B cell (primary cell): ENCODE results near the gene PARP16. TPM values are rescaled to one million over a fixed set of nuclear protein-coding genes. Genes with fewer than 3 reads are reported as not detected.

Experiments
- ATAC-seq: fragments of 200-7000 bp; cut with Tn5 transposase; one replicate; pipeline ENCODE4 v1.10.0; 2021; ENCODE audit warnings: low read depth, mild to moderate bottlenecking, moderate number of reproducible peaks, moderate library complexity
- CTCF ChIA-PET: fragments of 350-600 bp; sonication (Branson Sonifier 250); formaldehyde crosslinking; loops from one replicate; lab custom pipeline; 2021; ENCODE audit warnings: antibody characterized with exemption, inconsistent platforms; lab: Charles Lee
- POLR2A ChIA-PET: fragments of 350-600 bp; sonication (Branson Sonifier 250); formaldehyde crosslinking; loops from one replicate; lab custom pipeline; 2021; ENCODE audit warnings: antibody characterized with exemption; lab: Charles Lee
- DNase-seq: peaks from one replicate; pipeline ENCODE4 v3.0.0; 2013
- H2AFZ ChIP-seq: 2 replicates; pipeline ENCODE4 v1.6.1; 2012; ENCODE audit warnings: mild to moderate bottlenecking, low read depth, low read length; ENCODE audit not compliant: insufficient read depth, poor library complexity, severe bottlenecking
- H3K27ac ChIP-seq, 2 donors: 1 replicate in 1 of 2; 2 replicates in 1 of 2; pipeline ENCODE4 v1.5.1; 2012 to 2013; ENCODE audit warnings: low read length in 2 of 2, mild to moderate bottlenecking in 2 of 2, moderate library complexity in 1 of 2
- H3K27me3 ChIP-seq, 4 experiments: fragments of 200-600 bp in 1 of 4; sonication (generic) in 1 of 4; replicated peaks in 1 of 4; 1 replicate in 2 of 4; 2 replicates in 2 of 4; pipeline versions ENCODE4 v1.6.1 to v1.7.0; 2013 to 2016; ENCODE audit warnings: low read length in 3 of 4, mild to moderate bottlenecking in 2 of 4, mixed read lengths in 1 of 4, moderate library complexity in 1 of 4; ENCODE audit not compliant: insufficient read depth in 4 of 4, control insufficient read depth in 3 of 4; ENCODE audit errors: control extremely low read depth in 1 of 4
- H3K36me3 ChIP-seq, 2 experiments: replicated peaks in 1 of 2; 1 replicate in 1 of 2; 2 replicates in 1 of 2; pipeline versions ENCODE4 v1.6.1 to v1.7.1; 2013; ENCODE audit warnings: low read length in 1 of 2; ENCODE audit not compliant: insufficient read depth in 2 of 2, control insufficient read depth in 1 of 2; ENCODE audit errors: control extremely low read depth in 1 of 2, extremely low read depth in 1 of 2
- H3K4me1 ChIP-seq, 2 donors: fragments of 200-600 bp in 1 of 2; sonication (generic) in 1 of 2; 1 replicate in 1 of 2; 2 replicates in 1 of 2; pipeline versions ENCODE4 v1.5.1 to v1.6.1; 2013 to 2017; ENCODE audit warnings: low read length in 2 of 2; ENCODE audit not compliant: control insufficient read depth in 2 of 2, insufficient read depth in 2 of 2
- H3K4me2 ChIP-seq: replicated peaks from 2 replicates; pipeline ENCODE3; 2012; ENCODE audit warnings: mild to moderate bottlenecking, low read depth, low read length; ENCODE audit not compliant: poor library complexity, severe bottlenecking
- H3K4me3 ChIP-seq, 5 experiments: fragments of 200-600 bp in 1 of 5; sonication (generic) in 1 of 5; 1 replicate in 3 of 5; 2 replicates in 2 of 5; pipeline versions ENCODE4 v1.5.1 to v1.7.0; 2011 to 2016; ENCODE audit warnings: low read length in 4 of 5, mild to moderate bottlenecking in 4 of 5, low read depth in 2 of 5, control low read depth in 1 of 5, moderate library complexity in 1 of 5; ENCODE audit not compliant: insufficient read depth in 1 of 5; ENCODE audit errors: control extremely low read depth in 1 of 5, extremely low read depth in 1 of 5
- H3K79me2 ChIP-seq: fragments of 200-600 bp; sonication (generic); one replicate; pipeline ENCODE4 v1.6.0; 2016; ENCODE audit warnings: low read length; ENCODE audit not compliant: control insufficient read depth, insufficient read depth
- H3K9ac ChIP-seq: fragments of 200-600 bp; sonication (generic); 2 replicates; pipeline ENCODE4 v1.6.1; 2017; ENCODE audit warnings: mild to moderate bottlenecking, low read length, moderate library complexity
- H3K9me3 ChIP-seq, 3 donors: one replicate each; pipeline versions ENCODE4 v1.6.1 to v1.7.1; 2013; ENCODE audit warnings: low read length in 2 of 3; ENCODE audit not compliant: control insufficient read depth in 2 of 3, insufficient read depth in 1 of 3; ENCODE audit errors: control extremely low read depth in 1 of 3
- H4K20me1 ChIP-seq: 2 replicates; pipeline ENCODE4 v1.6.0; 2012; ENCODE audit warnings: mild to moderate bottlenecking, low read length; ENCODE audit not compliant: insufficient read depth, control insufficient read depth, poor library complexity, severe bottlenecking
- H3K27ac Mint-ChIP-seq: one replicate; pipeline ENCODE4 v1.8.0; 2021; ENCODE audit warnings: mixed read lengths
- H3K27me3 Mint-ChIP-seq: one replicate; pipeline ENCODE4 v1.8.0; 2021; ENCODE audit warnings: mixed read lengths
- H3K4me1 Mint-ChIP-seq: one replicate; pipeline ENCODE4 v1.8.0; 2021; ENCODE audit warnings: mixed read lengths
- H3K4me3 Mint-ChIP-seq: one replicate; pipeline ENCODE4 v1.8.0; 2021; ENCODE audit warnings: mixed read lengths
- H3K9me3 Mint-ChIP-seq: one replicate; pipeline ENCODE4 v1.8.0; 2022; ENCODE audit warnings: mixed read lengths; ENCODE audit not compliant: insufficient read depth
- CTCF ChIP-seq: fragments of 200-600 bp; IDR thresholded peaks from one replicate; pipeline ENCODE4 v1.8.0; 2022; ENCODE audit warnings: antibody characterized with exemption, mild to moderate bottlenecking
- EZH2 ChIP-seq: IDR thresholded peaks from 2 replicates; pipeline ENCODE4 v1.6.1; 2012; ENCODE audit warnings: borderline replicate concordance, low read depth, mild to moderate bottlenecking, moderate library complexity, low read length; ENCODE audit not compliant: insufficient read depth, poor library complexity, severe bottlenecking
- WGBS: methylation state at CpG from one replicate; pipeline ENCODE4 v1.1.5; 2013; ENCODE audit warnings: missing lambda C conversion rate; ENCODE audit not compliant: insufficient coverage; 5-methylcytosine and 5-hydroxymethylcytosine counted together
- intact Hi-C: fragments of 100-400 bp; cut with micrococcal nuclease; formaldehyde crosslinking; loops from one replicate; pipeline ENCODE4 v1.10.0; 2022
- polyA plus RNA-seq: library from polyadenylated mRNA; depleted of rRNA; stranded (reverse); fragments of >200 nt; gene quantifications from 2 replicates; pipeline ENCODE4 v1.2.3, GENCODE V29; 2012
- total RNA-seq, 2 donors: library from RNA; stranded (reverse); fragments of 120-200 nt in 1 of 2; gene quantifications; 1 replicate in 1 of 2; 2 replicates in 1 of 2; pipeline versions ENCODE4 v1.2.3 to v1.2.4, GENCODE V29; 2013 to 2022

The PARP16 gene
- total and polyA plus RNA-seq, 2 donors (not counting 1 experiment from before 2014, with no cell fraction given), result 18.2 to 19.1 TPM

- H3K4me3 ChIP-seq, result no peak overlapping the region
- H3K79me2 ChIP-seq, result no peaks in the 10 kb centered on the region
- peaks cover 0 to 9% (median 0%) of the 10 kb centered on the region in 3 donors for H3K9me3 ChIP-seq
- Mint-ChIP-seq H3K4me3 (no peak overlapping the region), H3K27me3 (peaks cover 15% of the 10 kb centered on the region), H3K9me3 (no peaks in the 10 kb centered on the region), H3K4me1 (peaks cover 5% of the 10 kb centered on the region), H3K27ac (no peak overlapping the region)
- ATAC-seq, result no peak
- intact Hi-C loops, result no loop called here
- H2AFZ ChIP-seq, result no peak overlapping the region
- no peaks in the 10 kb centered on the region for H4K20me1 ChIP-seq
- CTCF ChIA-PET, result interaction anchor here (1.4 kb wide), 1 partner anchor 10 kb away, joined by 3 read pairs; no protein-coding TSS in a partner anchor
- H3K36me3 ChIP-seq, result no peaks in the 10 kb centered on the region
- no peak for TF ChIP-seq CTCF
- H3K4me1 ChIP-seq, result peaks cover 0 to 8% of the 10 kb centered on the region in 2 donors
- H3K27me3 ChIP-seq, result peaks cover 0 to 12% (median 2%) of the 10 kb centered on the region in 4 experiments
- WGBS, result 95% methylated on average over 20 of the region's 22 CpGs
- DNase-seq, result no peak
- no peak overlapping the region for H3K27ac ChIP-seq
- no peak overlapping the region for H3K4me2 ChIP-seq
- no peak overlapping the region for H3K9ac ChIP-seq
- POLR2A ChIA-PET, result no interaction called here
Observed at GRCh38 chr15:65330934-65331645, 44.4 kb upstream of the PARP16 start.

DNA sequence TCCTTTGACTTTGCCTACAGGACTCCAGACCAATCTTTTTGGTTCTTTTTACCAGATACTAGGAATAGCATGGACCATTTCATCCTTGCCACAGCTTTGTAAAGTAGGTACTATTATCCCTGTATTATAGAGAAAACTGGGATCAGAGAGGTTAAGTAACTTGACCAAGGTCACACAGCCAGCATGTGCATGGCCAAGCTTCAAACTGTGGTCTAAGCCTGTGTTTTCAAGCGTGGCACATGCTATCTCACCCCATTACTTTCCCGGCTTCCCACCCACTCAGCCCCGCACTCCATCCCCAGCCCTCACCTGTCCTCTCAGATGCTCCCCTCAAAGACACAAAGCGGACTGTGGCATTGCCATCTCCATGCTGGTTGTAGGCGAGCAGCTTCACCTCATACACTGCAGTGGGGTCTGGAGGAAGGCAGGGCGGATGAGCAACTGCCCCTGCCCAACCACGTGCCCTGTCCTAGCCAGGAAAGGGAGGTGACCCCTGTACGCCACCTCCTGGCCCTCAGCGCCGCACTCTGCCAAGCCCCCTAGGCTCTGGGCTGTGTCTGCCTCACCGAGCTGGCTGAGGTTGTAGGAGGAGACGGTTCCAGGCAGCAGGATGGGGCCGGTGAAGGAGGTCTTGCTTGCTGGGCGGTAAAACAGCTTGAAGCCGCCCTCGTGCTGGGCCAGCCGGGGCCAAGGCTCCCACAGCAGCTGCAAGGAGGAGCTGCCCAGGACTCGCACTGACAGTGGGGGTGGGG, 43.5 kb upstream of the PARP16 start:
- intact Hi-C loops, result no loop called here
- WGBS, result 94% methylated on average over 16 of the region's 18 CpGs
- Mint-ChIP-seq H3K27ac (peak overlapping the region; percentile 17), H3K9me3 (no peaks in the 10 kb centered on the region), H3K4me3 (no peak overlapping the region), H3K27me3 (peaks cover 8% of the 10 kb centered on the region), H3K4me1 (peaks cover 5% of the 10 kb centered on the region)
- H3K4me3 ChIP-seq, result no peak overlapping the region
- H3K36me3 ChIP-seq, result no peaks in the 10 kb centered on the region
- ATAC-seq, result no peak
- H3K9me3 ChIP-seq, result peaks cover 0 to 9% (median 0%) of the 10 kb centered on the region in 3 donors
- peaks cover 0 to 8% of the 10 kb centered on the region in 2 donors for H3K4me1 ChIP-seq
- DNase-seq, result no peak
- no peak overlapping the region for H3K9ac ChIP-seq
- TF ChIP-seq CTCF (no peak), EZH2 (no peak)
- no peaks in the 10 kb centered on the region for H3K79me2 ChIP-seq
- H3K27ac ChIP-seq, result no peak overlapping the region
- peaks cover 0 to 12% (median 0%) of the 10 kb centered on the region in 4 experiments for H3K27me3 ChIP-seq
- no peak overlapping the region for H3K4me2 ChIP-seq
- ChIA-PET POLR2A (no interaction called here), CTCF (interaction anchor here (1.1 to 1.4 kb wide), 2 partner anchors 9 to 11 kb away, joined by 3 read pairs; no protein-coding TSS in a partner anchor)
- no peaks in the 10 kb centered on the region for H4K20me1 ChIP-seq
- no peak overlapping the region for H2AFZ ChIP-seq
